H9 (cell line): ENCODE results near the gene PHF8. TPM values are rescaled to one million over a fixed set of nuclear protein-coding genes. Genes with fewer than 3 reads are reported as not detected.

Source experiments
- DNase-seq: peaks from one replicate; pipeline ENCODE4 v3.0.0-alpha.2; 2017
- H2AFZ ChIP-seq: one replicate; pipeline ENCODE4 v1.6.1; 2013; ENCODE audit warnings: mild to moderate bottlenecking, low read length, control low read depth, moderate library complexity
- H2AK5ac ChIP-seq: 2 replicates; pipeline ENCODE4 v1.6.1; 2013; ENCODE audit warnings: low read length, control low read depth, mixed read lengths; ENCODE audit not compliant: insufficient read length
- H2BK120ac ChIP-seq: one replicate; pipeline ENCODE4 v1.6.1; 2013; ENCODE audit warnings: low read depth, mild to moderate bottlenecking, low read length, control low read depth, inconsistent platforms; ENCODE audit not compliant: poor library complexity, severe bottlenecking
- H2BK12ac ChIP-seq: 2 replicates; pipeline ENCODE4 v1.6.1; 2013; ENCODE audit warnings: low read length, control low read depth, mixed read lengths, low read depth; ENCODE audit not compliant: insufficient read length
- H2BK15ac ChIP-seq: 2 replicates; pipeline ENCODE4 v1.6.1; 2013; ENCODE audit warnings: low read depth, low read length, control low read depth
- H2BK20ac ChIP-seq: one replicate; pipeline ENCODE4 v1.6.1; 2013; ENCODE audit warnings: low read depth, mild to moderate bottlenecking, low read length, control low read depth, inconsistent platforms; ENCODE audit not compliant: poor library complexity, severe bottlenecking
- H2BK5ac ChIP-seq: 2 replicates; pipeline ENCODE4 v1.6.1; 2013; ENCODE audit warnings: low read length, control low read depth, mixed read lengths; ENCODE audit not compliant: insufficient read length
- H3K14ac ChIP-seq: 2 replicates; pipeline ENCODE4 v1.6.1; 2013; ENCODE audit warnings: low read length, control low read depth; ENCODE audit not compliant: insufficient read depth
- H3K18ac ChIP-seq: 2 replicates; pipeline ENCODE4 v1.6.1; 2013; ENCODE audit warnings: low read depth, mild to moderate bottlenecking, mixed read lengths, low read length, control low read depth; ENCODE audit not compliant: insufficient read length
- H3K23ac ChIP-seq: 2 replicates; pipeline ENCODE4 v1.6.1; 2013; ENCODE audit warnings: low read length, control low read depth, mixed read lengths, low read depth; ENCODE audit not compliant: insufficient read length
- H3K23me2 ChIP-seq: 2 replicates; pipeline ENCODE4 v1.6.1; 2013; ENCODE audit warnings: low read depth, mild to moderate bottlenecking, mixed read lengths, low read length, control low read depth; ENCODE audit not compliant: insufficient read length, poor library complexity, severe bottlenecking
- H3K27ac ChIP-seq: 2 replicates; pipeline ENCODE4 v1.5.1; 2013; ENCODE audit warnings: low read length, control low read depth, mixed read lengths, low read depth; ENCODE audit not compliant: insufficient read length
- H3K27me3 ChIP-seq: 2 replicates; pipeline ENCODE4 v1.6.1; 2013; ENCODE audit warnings: low read length, control low read depth, inconsistent platforms; ENCODE audit not compliant: insufficient read depth
- H3K4ac ChIP-seq: 2 replicates; pipeline ENCODE4 v1.6.1; 2013; ENCODE audit warnings: low read depth, mild to moderate bottlenecking, control low read depth, inconsistent platforms, low read length, moderate library complexity
- H3K4me1 ChIP-seq: 2 replicates; pipeline ENCODE4 v1.6.1; 2013; ENCODE audit warnings: low read length, control low read depth, inconsistent platforms; ENCODE audit not compliant: insufficient read depth
- H3K4me2 ChIP-seq: 2 replicates; pipeline ENCODE4 v1.6.1; 2013; ENCODE audit warnings: low read length, control low read depth, mixed read lengths; ENCODE audit not compliant: insufficient read length, insufficient read depth
- H3K56ac ChIP-seq: 2 replicates; pipeline ENCODE4 v1.6.1; 2013; ENCODE audit warnings: low read depth, mild to moderate bottlenecking, mixed read lengths, low read length, control low read depth; ENCODE audit not compliant: insufficient read length
- H3K79me1 ChIP-seq: 2 replicates; pipeline ENCODE4 v1.6.1; 2013; ENCODE audit warnings: low read depth, mild to moderate bottlenecking, moderate library complexity, low read length, control low read depth, inconsistent platforms; ENCODE audit not compliant: insufficient read depth, poor library complexity, severe bottlenecking
- H3K79me2 ChIP-seq: 2 replicates; pipeline ENCODE4 v1.6.1; 2013; ENCODE audit warnings: low read length, control low read depth, inconsistent platforms; ENCODE audit not compliant: insufficient read depth
- H3K9ac ChIP-seq: 2 replicates; pipeline ENCODE4 v1.6.1; 2013; ENCODE audit warnings: low read length, control low read depth, mixed read lengths; ENCODE audit not compliant: insufficient read length; ENCODE audit errors: extremely low read depth
- H3K9me3 ChIP-seq: one replicate; pipeline ENCODE4 v1.6.1; 2013; ENCODE audit warnings: low read depth, low read length, inconsistent platforms; ENCODE audit not compliant: control insufficient read depth
- H3T11ph ChIP-seq: one replicate; pipeline ENCODE4 v1.6.1; 2013; ENCODE audit warnings: mild to moderate bottlenecking, low read length, control low read depth, inconsistent platforms
- H4K20me1 ChIP-seq: one replicate; pipeline ENCODE4 v1.6.1; 2013; ENCODE audit not compliant: control insufficient read depth, insufficient read length, insufficient read depth
- H4K5ac ChIP-seq: 2 replicates; pipeline ENCODE4 v1.6.1; 2013; ENCODE audit warnings: low read depth, mild to moderate bottlenecking, mixed read lengths, low read length, control low read depth; ENCODE audit not compliant: insufficient read length
- H4K8ac ChIP-seq: replicated peaks from 2 replicates; pipeline ENCODE4 v1.6.1; 2013; ENCODE audit warnings: low read length, control low read depth, mixed read lengths, low read depth; ENCODE audit not compliant: insufficient read length
- H4K91ac ChIP-seq: 2 replicates; pipeline ENCODE4 v1.6.1; 2013; ENCODE audit warnings: low read depth, mild to moderate bottlenecking, moderate library complexity, mixed read lengths, low read length, control low read depth; ENCODE audit not compliant: insufficient read length
- H3K27ac Mint-ChIP-seq, 3 experiments: 2 replicates in 2 of 3; 3 replicates in 1 of 3; pipeline ENCODE4 v1.8.0; 2020 to 2021; ENCODE audit warnings: mixed read lengths in 3 of 3, mild to moderate bottlenecking in 1 of 3, moderate library complexity in 1 of 3
- H3K27me3 Mint-ChIP-seq: 2 replicates; pipeline ENCODE4 v1.8.0; 2021; ENCODE audit warnings: low read depth, mild to moderate bottlenecking, moderate library complexity, mixed read lengths
- H3K36me3 Mint-ChIP-seq, 3 experiments: 2 replicates in 2 of 3; 3 replicates in 1 of 3; pipeline ENCODE4 v1.8.0; 2020 to 2021; ENCODE audit warnings: low read depth in 3 of 3, mixed read lengths in 3 of 3; ENCODE audit not compliant: insufficient read depth in 1 of 3
- H3K4me1 Mint-ChIP-seq, 2 experiments: 2 replicates each; pipeline ENCODE4 v1.8.0; 2020; ENCODE audit warnings: mixed read lengths in 2 of 2
- H3K4me3 Mint-ChIP-seq, 2 experiments: 2 replicates in 1 of 2; 3 replicates in 1 of 2; pipeline ENCODE4 v1.8.0; 2020 to 2021; ENCODE audit warnings: mild to moderate bottlenecking in 2 of 2, mixed read lengths in 2 of 2, moderate library complexity in 1 of 2
- H3K9me3 Mint-ChIP-seq, 2 experiments: 2 replicates in 1 of 2; 3 replicates in 1 of 2; pipeline ENCODE4 v1.8.0; 2020; ENCODE audit warnings: mild to moderate bottlenecking in 2 of 2, mixed read lengths in 2 of 2, moderate library complexity in 1 of 2
- CTCF ChIP-seq: fragments of 200-600 bp; sonication (generic); conservative IDR thresholded peaks from 3 replicates; pipeline ENCODE4 v1.8.0; 2021; ENCODE audit warnings: antibody characterized with exemption, mild to moderate bottlenecking
- WGBS: extraction: QIAGEN DNeasy Blood & Tissue Kit; methylation state at CpG from one replicate; pipeline ENCODE4 v1.1.7; 2013; ENCODE audit warnings: missing lambda C conversion rate, low lambda C conversion rate, mixed read lengths; ENCODE audit not compliant: insufficient read length; ENCODE audit errors: extremely low coverage; 5-methylcytosine and 5-hydroxymethylcytosine counted together
- total RNA-seq: library from RNA; stranded (reverse); gene quantifications from 2 replicates; pipeline ENCODE4 v1.2.1, GENCODE V29; 2021

PHF8 gene
- total RNA-seq, 1 experiment from 2014 or later, result 38.9 TPM

DNA sequence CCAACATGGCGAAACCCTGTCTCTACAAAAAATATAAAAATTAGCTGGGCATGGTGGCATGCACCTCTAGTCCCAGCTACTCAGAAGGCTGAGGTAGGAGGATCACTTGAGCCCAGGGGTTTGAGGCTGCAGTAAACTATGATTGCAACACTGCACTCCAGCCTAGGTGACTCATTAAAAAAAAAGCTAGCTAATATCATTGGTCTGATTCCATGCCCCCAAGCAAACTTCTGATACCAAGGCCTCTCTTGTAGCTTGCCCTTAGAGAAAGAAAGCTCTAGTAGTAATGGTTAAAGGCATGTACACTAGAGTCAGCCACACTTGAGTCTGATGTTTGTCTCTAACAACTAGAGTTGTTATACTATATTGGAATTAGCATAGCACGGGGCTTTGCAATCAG, 32.6 kb upstream of the PHF8 start:
- Histone ChIP-seq H3K79me1 (no peaks in the 10 kb centered on the region), H4K8ac (no peak overlapping the region), H2BK20ac (no peak overlapping the region), H3K27ac (no peak overlapping the region), H3K18ac (no peak overlapping the region), H2BK5ac (no peak overlapping the region), H2BK15ac (no peak overlapping the region), H3K23ac (no peak overlapping the region), H3K56ac (no peak overlapping the region), H4K20me1 (no peaks in the 10 kb centered on the region), H3K79me2 (no peaks in the 10 kb centered on the region), H4K5ac (no peak overlapping the region), H2AFZ (no peak overlapping the region), H3K4me2 (no peak overlapping the region), H3K9ac (no peak overlapping the region), H4K91ac (no peak overlapping the region), H3K4me1 (no peaks in the 10 kb centered on the region), H3K14ac (no peak overlapping the region), H3K23me2 (no peaks in the 10 kb centered on the region), H3K4ac (no peak overlapping the region), H3K27me3 (no peaks in the 10 kb centered on the region), H2AK5ac (no peak overlapping the region), H3T11ph (no peak overlapping the region), H2BK12ac (no peak overlapping the region), H2BK120ac (no peak overlapping the region), H3K9me3 (peaks cover 13% of the 10 kb centered on the region)
- H3K4me3 Mint-ChIP-seq, result no peak overlapping the region
- H3K27ac Mint-ChIP-seq, result no peak overlapping the region
- H3K9me3 Mint-ChIP-seq, result peaks cover 50 to 63% of the 10 kb centered on the region in 2 experiments
- DNase-seq, result no peak
- TF ChIP-seq CTCF, result no peak
- WGBS, result no CpG with 5 or more reads among the region's 2 CpGs
- peaks cover 6 to 13% (median 10%) of the 10 kb centered on the region in 3 experiments for H3K36me3 Mint-ChIP-seq
- H3K4me1 Mint-ChIP-seq, result no peaks in the 10 kb centered on the region
- no peaks in the 10 kb centered on the region for H3K27me3 Mint-ChIP-seq
